GM19455 (cell line): ENCODE measurements around the gene DHRS7B.
"Not testable (repeated sequence)": the region's sequence is repeated elsewhere in the genome, so short reads cannot be mapped to it uniquely, and the experiment has no call there.

ENCODE experiments used
- ATAC-seq: cut with Tn5 transposase; IDR thresholded peaks from one replicate; pipeline ENCODE4 v1.9.1; 2021; ENCODE audit not compliant: unreplicated experiment

DHRS7B gene

GRCh38 chr17:21107067-21107650 is 19.6 kb upstream of the DHRS7B start:
- not testable (repeated sequence) for ATAC-seq

GRCh38 chr17:21108651-21109050 is 18.1 kb upstream of the DHRS7B start:
- no peak for ATAC-seq

GRCh38 chr17:21113049-21113690 is 13.6 kb upstream of the DHRS7B start:
- no peak for ATAC-seq

DNA sequence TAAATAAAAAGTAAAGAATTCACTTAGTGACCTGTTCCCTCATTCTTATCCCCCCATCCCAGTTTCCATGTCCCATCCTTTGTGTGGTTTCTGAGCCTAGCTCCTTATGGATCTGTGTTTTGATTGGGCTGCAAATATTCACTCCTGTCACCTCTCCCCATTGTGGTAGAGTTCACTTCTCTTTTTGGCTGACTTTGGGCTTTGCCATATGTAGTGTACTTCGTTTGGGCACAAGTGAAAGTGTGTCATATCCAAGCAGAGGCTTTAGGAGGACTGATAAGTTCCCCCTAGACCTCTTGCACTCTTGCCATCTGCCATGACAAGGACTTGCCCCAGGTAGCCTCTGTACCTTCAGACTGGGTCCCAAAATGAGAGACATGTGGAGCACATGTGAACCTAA is 13.0 kb upstream of the DHRS7B start:
- no peak for ATAC-seq

GRCh38 chr17:21114791-21115190 is 12.0 kb upstream of the DHRS7B start:
- not testable (repeated sequence) for ATAC-seq

DNA sequence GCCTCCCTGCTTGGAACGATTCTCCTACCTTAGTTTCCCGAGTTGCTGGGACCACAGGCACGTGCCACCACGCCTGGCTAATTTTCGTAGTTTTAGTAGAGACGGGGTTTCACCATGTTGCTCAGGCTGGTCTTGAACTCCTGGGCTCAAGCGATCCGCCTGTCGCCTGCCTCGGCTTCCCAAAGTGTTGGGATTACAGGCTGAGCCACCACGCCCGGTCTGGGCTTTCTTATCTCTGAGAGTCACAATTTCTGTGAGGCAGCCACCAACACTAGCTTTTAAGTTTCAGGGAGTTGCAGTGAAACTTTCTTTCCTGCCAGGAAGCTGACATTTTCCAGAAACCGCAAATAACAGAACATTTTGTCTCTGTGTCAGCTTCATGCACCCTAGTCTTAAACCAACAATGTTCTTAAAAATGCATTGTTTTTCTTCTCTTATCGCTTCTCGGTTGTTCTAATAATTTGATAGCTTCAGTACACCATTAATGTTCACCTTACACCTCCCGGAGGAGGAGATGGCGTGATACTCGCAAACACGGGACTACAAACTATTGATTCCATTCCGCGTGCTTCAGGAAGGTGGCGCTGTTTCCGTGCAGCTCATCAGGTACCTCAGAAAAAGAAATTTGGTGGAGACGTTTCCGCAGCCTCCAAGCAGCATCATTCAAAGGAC is 7.4 kb upstream of the DHRS7B start:
- no peak for ATAC-seq

GRCh38 chr17:21119919-21120249 is 6.9 kb upstream of the DHRS7B start:
- ATAC-seq, result no peak

DNA sequence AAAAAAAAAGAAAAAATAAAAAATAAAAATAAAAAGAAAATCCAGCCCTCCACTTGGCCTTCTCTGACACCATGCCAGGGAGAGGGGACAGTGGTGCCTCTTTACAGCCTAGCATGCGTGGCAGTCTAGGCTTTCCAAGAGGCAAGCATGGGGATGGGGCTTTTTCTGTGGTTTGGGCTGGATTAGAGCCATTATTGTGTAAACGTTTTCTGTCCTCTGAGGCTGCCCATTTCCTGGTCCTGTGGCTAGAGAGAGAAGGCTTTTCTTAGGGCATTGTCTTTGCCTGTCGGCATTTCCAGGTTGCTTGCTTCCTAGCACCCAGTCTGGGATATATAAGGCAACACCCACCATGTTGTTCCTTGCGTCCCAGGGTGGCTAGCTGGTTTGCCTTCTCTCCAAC is 2.7 kb upstream of the DHRS7B start:
- ATAC-seq, result no peak

GRCh38 chr17:21124517-21124916 is 2.2 kb upstream of the DHRS7B start:
- not testable (repeated sequence) for ATAC-seq

DNA sequence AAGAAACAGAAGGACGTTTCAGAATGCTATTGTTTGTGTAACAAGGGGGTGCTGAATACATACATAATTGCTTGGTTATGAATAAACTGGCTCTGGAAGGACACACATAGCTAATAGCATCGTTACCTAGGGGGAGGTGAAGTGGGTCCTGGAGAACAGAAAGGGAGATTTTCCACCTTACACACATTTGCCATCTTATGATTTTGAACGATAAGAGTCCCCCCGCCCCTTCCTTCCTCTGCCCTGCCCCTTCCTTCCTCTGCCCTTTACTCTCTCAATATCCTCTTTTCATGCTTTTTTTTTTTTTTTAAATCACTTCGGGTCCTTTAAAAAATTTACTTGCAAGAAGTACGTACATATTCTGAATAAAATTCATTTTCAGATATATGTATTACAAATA is 902 bp upstream of the DHRS7B start:
- no peak for ATAC-seq

GRCh38 chr17:21127509-21128077 is 829 bp downstream of the DHRS7B start:
- no peak for ATAC-seq

- no peak for ATAC-seq
Observed at GRCh38 chr17:21129023-21129681, 2.4 kb downstream of the DHRS7B start.

- ATAC-seq, result no peak
Observed at GRCh38 chr17:21131137-21131536, 4.4 kb downstream of the DHRS7B start.

DNA sequence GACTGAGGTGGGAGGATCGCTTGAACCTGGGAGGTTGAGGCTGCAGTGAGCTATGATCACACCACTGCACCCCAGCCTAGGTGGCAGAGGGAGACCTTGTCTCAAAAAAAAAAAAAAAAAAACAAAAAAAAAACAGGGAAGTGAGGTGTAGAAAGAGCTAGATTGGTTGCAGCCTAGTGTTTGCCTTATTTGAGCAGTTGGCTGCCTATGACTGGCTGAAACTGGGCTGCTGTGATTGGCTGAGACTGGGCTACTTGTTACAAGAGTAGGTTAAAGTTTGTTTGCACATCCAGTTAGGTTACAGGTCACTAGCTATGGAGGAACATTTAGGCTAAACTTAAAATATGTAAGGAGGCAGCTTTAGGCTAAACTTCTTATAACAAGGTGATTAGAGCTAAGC is 5.7 kb downstream of the DHRS7B start:
- ATAC-seq, result no peak

DNA sequence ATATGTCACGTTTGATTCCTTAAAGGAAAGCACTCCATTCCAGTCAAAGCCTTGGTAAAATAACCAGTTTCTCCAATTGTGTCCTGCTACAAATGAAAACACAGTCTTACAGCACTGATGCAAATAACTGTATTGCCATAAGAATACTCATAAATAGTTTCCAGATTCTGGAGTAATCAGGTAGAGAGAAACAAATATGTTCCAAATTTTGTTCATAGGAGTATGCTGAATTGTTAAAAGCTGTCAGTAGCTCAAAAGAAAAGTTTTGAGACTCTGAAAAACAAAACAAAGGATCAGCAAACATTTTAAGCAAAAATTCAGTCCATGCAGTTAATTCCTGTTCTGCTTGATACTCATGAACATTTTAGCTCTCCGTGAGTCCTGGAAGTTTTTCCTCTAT is 7.8 kb downstream of the DHRS7B start:
- no peak for ATAC-seq

- ATAC-seq, result no peak
Observed at GRCh38 chr17:21140911-21141310, 14.1 kb downstream of the DHRS7B start.

GRCh38 chr17:21141331-21141730 is 14.6 kb downstream of the DHRS7B start:
- no peak for ATAC-seq

DNA sequence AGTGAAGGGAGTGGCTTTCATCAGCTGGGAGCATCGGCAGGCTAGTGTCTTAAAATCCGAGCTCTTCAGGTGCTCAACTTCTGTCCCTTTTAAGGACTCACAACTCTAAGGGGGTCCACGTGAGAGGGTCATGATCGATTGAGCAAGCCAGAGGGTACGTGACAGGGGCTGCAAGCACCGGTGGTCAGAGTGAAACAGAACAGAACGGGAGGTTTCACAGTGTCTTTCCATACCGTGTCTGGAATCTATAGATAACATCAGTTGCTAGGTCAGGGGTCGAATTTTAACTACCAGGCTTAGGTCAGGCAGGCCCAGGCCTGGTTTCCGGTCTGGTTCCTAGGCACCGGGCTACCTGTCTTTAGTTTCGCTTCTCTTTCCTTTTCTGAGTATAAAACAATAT is 15.3 kb downstream of the DHRS7B start:
- not testable (repeated sequence) for ATAC-seq

DNA sequence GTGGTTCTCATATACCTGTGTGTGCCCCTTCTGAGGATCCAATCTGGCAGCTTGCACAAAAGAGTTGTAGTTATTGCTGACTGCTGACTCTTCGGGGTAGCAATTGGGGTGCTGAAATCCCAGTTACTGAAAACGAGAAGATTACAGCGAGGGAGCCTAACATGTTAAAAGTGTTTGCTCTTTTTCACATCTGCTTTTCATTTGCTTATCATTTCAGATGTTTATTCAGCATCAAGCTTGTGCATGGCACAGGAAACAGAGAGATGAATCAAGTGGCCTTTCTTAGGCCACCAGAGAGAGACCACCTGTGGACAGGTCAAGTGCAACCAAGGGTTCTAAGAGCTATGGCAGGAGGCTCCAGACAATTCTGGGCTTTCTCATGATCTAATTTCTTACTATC is 16.9 kb downstream of the DHRS7B start:
- ATAC-seq, result no peak

GRCh38 chr17:21144299-21144698 is 17.5 kb downstream of the DHRS7B start:
- ATAC-seq, result not testable (repeated sequence)

DNA sequence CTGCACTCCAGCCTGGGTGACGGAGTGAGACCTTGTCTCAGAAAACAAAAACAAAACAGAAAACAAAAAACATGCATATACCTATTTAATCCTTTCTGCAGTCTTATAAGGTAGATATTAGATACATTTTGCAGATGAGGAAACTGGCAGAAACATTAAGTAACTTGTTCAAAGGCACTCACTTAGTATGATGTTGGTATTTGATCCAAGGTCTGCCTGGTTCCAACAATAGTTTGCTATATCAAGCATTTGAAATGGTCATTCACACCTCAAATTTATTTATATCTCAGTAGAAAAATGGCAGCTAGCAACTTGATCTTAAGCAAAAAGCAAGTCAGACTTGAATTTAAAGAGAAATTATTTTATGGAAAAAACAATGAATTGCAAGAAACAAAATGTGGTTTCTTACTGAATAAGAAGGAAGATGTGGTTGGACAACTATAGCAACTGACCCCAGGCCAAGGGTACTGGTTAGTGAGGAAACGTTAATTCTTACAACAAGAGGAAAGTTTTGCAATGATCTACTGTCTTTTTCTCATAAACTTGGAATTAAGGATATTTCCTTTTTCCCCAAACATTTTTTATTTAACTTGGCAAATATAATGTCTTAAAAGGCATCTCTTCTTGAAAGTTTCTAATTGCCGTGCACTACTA is 19.7 kb downstream of the DHRS7B start:
- no peak for ATAC-seq
